Dendritic cell treated with granulocyte-macrophage colony-stimulating factor and Interleukin-4, amounts not matched to agents 40 ng/mL and 50 ng/mL, for 4 days (primary cell): Measurements from ENCODE around the gene OR2G2.
A peak's percentile ranks its signal among the peaks of the same experiment; 100 is the strongest.

Experiments used
- H3K27ac Mint-ChIP-seq: one replicate; pipeline ENCODE4 v1.8.0; 2022; ENCODE audit warnings: mild to moderate bottlenecking, mixed read lengths
- H3K27me3 Mint-ChIP-seq: one replicate; pipeline ENCODE4 v1.8.0; 2022; ENCODE audit warnings: mild to moderate bottlenecking, mixed read lengths
- H3K36me3 Mint-ChIP-seq: one replicate; pipeline ENCODE4 v1.8.0; 2022; ENCODE audit warnings: low read depth, mixed read lengths
- H3K4me1 Mint-ChIP-seq: one replicate; pipeline ENCODE4 v1.8.0; 2022; ENCODE audit warnings: low read depth, mixed read lengths
- H3K4me3 Mint-ChIP-seq: one replicate; pipeline ENCODE4 v1.8.0; 2022; ENCODE audit warnings: mild to moderate bottlenecking, moderate library complexity, mixed read lengths
- H3K9me3 Mint-ChIP-seq: one replicate; pipeline ENCODE4 v1.8.0; 2022; ENCODE audit warnings: mixed read lengths
- intact Hi-C: fragments of 100-400 bp; cut with micrococcal nuclease; formaldehyde crosslinking; loops from one replicate; pipeline ENCODE4 v1.15.0; 2022

The OR2G2 gene

GRCh38 chr1:247578946-247579460, 9.2 kb upstream of the OR2G2 start:
- Mint-ChIP-seq H3K27me3 (no peaks in the 10 kb centered on the region), H3K9me3 (no peaks in the 10 kb centered on the region), H3K4me3 (no peak overlapping the region), H3K4me1 (no peaks in the 10 kb centered on the region), H3K27ac (no peak overlapping the region), H3K36me3 (no peaks in the 10 kb centered on the region)
- intact Hi-C loops, result no loop called here

DNA sequence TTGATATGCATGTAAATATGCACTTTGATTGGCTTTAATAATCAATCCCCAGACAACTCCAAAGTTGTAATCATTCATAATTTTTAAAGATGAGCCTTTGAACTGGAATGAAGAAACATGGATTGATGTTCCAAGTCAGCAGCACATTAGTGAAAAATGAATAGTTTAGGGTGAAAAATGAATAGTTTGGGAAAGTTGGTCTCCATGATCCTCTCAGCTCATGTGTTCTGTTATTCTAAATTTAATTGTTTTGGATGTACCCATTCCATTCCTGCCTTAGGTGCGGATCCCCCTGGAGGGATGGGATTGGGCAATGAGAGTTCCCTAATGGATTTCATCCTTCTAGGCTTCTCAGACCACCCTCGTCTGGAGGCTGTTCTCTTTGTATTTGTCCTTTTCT, 17.1 kb downstream of the OR2G2 start, which contains the start of gene OR2G3:
TSS of gene OR2G3 (plus strand) at position 301 of the 400 bp plus-strand sequence. CDS start at position 301, 0 bp downstream.
- H3K36me3 Mint-ChIP-seq, result no peaks in the 10 kb centered on the region
- no peaks in the 10 kb centered on the region for H3K27me3 Mint-ChIP-seq
- intact Hi-C loops, result no loop called here
- H3K27ac Mint-ChIP-seq, result no peak within 1 kb of the TSS
- H3K4me3 Mint-ChIP-seq, result no peak within 1 kb of the TSS
- H3K9me3 Mint-ChIP-seq, result peaks cover 19% of the 10 kb centered on the region
- H3K4me1 Mint-ChIP-seq, result no peaks in the 10 kb centered on the region

GRCh38 chr1:247613405-247613804, 25.2 kb downstream of the OR2G2 start:
- H3K4me3 Mint-ChIP-seq, result no peak overlapping the region
- H3K27ac Mint-ChIP-seq, result no peak overlapping the region
- H3K9me3 Mint-ChIP-seq, result peaks cover 16% of the 10 kb centered on the region
- H3K27me3 Mint-ChIP-seq, result no peaks in the 10 kb centered on the region
- intact Hi-C loops, result no loop called here
- no peaks in the 10 kb centered on the region for H3K4me1 Mint-ChIP-seq
- no peaks in the 10 kb centered on the region for H3K36me3 Mint-ChIP-seq

GRCh38 chr1:247614625-247615024, 26.5 kb downstream of the OR2G2 start:
- no peaks in the 10 kb centered on the region for H3K36me3 Mint-ChIP-seq
- no peak overlapping the region for H3K4me3 Mint-ChIP-seq
- H3K27ac Mint-ChIP-seq, result no peak overlapping the region
- H3K4me1 Mint-ChIP-seq, result no peaks in the 10 kb centered on the region
- intact Hi-C loops, result no loop called here
- H3K27me3 Mint-ChIP-seq, result no peaks in the 10 kb centered on the region
- peaks cover 4% of the 10 kb centered on the region for H3K9me3 Mint-ChIP-seq

DNA sequence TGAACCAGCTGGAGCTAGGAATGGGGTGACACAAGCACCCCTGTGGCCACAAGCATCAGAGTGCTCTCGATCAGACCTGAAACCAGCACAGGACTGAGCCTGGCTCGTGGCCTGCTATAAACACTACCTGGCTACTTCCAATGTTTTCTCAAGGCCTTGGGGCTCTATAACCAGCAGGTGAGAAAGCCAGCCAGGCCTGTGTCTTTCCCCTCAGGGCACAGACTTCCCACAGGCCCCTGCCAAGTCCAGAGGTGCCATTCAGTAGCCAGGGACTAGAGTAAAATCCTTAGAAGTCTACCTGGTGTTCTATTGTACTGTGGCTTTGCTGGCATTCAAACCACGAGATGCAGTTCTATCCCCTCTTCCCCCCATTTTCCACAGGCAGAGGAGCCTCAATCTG, 39.8 kb downstream of the OR2G2 start:
- Mint-ChIP-seq H3K4me1 (no peaks in the 10 kb centered on the region), H3K9me3 (peaks cover 17% of the 10 kb centered on the region), H3K36me3 (no peaks in the 10 kb centered on the region), H3K27ac (no peak overlapping the region), H3K27me3 (no peaks in the 10 kb centered on the region), H3K4me3 (no peak overlapping the region)
- intact Hi-C loops, result no loop called here

DNA sequence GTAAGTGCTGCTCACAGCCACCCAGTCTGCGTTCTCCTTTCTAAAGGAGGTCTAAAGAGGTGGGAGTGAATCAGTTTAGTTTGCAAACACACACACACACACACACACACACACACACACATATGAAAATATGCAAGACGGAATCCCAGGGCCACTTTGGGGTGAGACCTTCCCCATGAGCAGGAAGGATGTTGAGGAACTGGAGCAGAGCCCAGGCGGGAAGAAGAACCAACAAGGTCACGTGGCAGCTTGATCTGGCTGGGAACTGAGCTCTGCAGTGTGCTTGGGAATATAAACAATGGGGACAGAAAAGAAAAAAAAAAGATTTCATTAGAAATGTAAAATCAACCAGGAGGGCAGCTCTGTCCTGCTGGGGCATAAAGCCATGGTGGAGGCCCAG, 49.9 kb downstream of the OR2G2 start:
- Mint-ChIP-seq H3K9me3 (peaks cover 7% of the 10 kb centered on the region), H3K27ac (no peak overlapping the region), H3K36me3 (no peaks in the 10 kb centered on the region), H3K27me3 (peaks cover 8% of the 10 kb centered on the region), H3K4me1 (peaks cover 28% of the 10 kb centered on the region), H3K4me3 (no peak overlapping the region)
- intact Hi-C loops, result no loop called here

DNA sequence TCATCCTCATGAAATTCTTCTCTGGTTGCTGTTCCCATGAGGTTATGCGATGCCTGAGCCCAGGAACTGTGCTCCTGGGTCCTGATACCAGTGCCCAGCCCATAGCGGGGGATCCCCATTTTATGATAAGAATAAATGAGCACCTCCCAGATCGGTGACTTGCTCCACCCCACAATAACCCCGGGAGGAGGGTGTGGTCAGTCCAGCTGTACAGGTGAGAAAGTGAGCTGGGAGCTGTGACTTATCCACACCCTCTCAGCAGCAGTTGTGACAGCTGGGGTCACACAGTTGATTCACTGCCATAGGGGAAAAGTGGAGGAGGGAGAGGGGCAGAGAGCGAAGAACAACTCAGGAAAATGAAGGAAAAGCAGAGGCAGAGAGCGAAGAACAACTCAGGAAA, 50.6 kb downstream of the OR2G2 start:
- peaks cover 8% of the 10 kb centered on the region for H3K27me3 Mint-ChIP-seq
- H3K36me3 Mint-ChIP-seq, result no peaks in the 10 kb centered on the region
- H3K9me3 Mint-ChIP-seq, result no peaks in the 10 kb centered on the region
- peak overlapping the region; percentile 1 for H3K4me3 Mint-ChIP-seq
- intact Hi-C loops, result no loop called here
- H3K27ac Mint-ChIP-seq, result no peak overlapping the region
- peaks cover 28% of the 10 kb centered on the region for H3K4me1 Mint-ChIP-seq
